Keratinocyte (primary cell): ENCODE measurements around the gene TRPV5. TPM values are rescaled to one million over a fixed set of nuclear protein-coding genes. Genes with fewer than 3 reads are reported as not detected.

Experiments used
- DNase-seq: peaks from one replicate; pipeline ENCODE4 v3.0.0-alpha.2; 2011; ENCODE audit warnings: low read depth, missing footprints, low spot score
- FAIRE-seq: peaks from 2 replicates; lab custom pipeline; 2011; peaks lifted over from hg19 to GRCh38; lab: Jason Lieb, UNC
- H2AFZ ChIP-seq: 2 replicates; pipeline ENCODE4 v1.6.0; 2012; ENCODE audit warnings: low read length, control low read depth, inconsistent platforms; ENCODE audit not compliant: control insufficient read depth
- H3K27ac ChIP-seq: 2 replicates; pipeline ENCODE4 v1.5.1; 2011; ENCODE audit warnings: low read length; ENCODE audit not compliant: control insufficient read depth, insufficient read depth
- H3K27me3 ChIP-seq: 3 replicates; pipeline ENCODE4 v1.6.0; 2011; ENCODE audit warnings: low read length; ENCODE audit not compliant: control insufficient read depth, insufficient read depth; ENCODE audit errors: extremely low read depth
- H3K36me3 ChIP-seq, 2 experiments: 2 replicates in 1 of 2; 3 replicates in 1 of 2; pipeline ENCODE4 v1.5.1; 2011; ENCODE audit warnings: low read length in 2 of 2, mild to moderate bottlenecking in 1 of 2; ENCODE audit not compliant: control insufficient read depth in 2 of 2, insufficient read depth in 2 of 2; ENCODE audit errors: extremely low read depth in 1 of 2
- H3K4me1 ChIP-seq: 3 replicates; pipeline ENCODE4 v1.5.1; 2011; ENCODE audit warnings: low read length; ENCODE audit not compliant: control insufficient read depth, insufficient read depth; ENCODE audit errors: extremely low read depth
- H3K4me2 ChIP-seq: 3 replicates; pipeline ENCODE4 v1.6.0; 2011; ENCODE audit warnings: low read depth, low read length; ENCODE audit not compliant: control insufficient read depth, insufficient read depth; ENCODE audit errors: extremely low read depth
- H3K4me3 ChIP-seq, 3 experiments: fragments of 200-600 bp in 1 of 3; sonication (generic) in 1 of 3; 2 replicates in 2 of 3; 3 replicates in 1 of 3; pipeline ENCODE4 v1.5.1; 2011 to 2016; ENCODE audit warnings: low read length in 3 of 3, mild to moderate bottlenecking in 3 of 3, control low read depth in 2 of 3, inconsistent platforms in 1 of 3, low read depth in 1 of 3, mixed read lengths in 1 of 3, mixed run types in 1 of 3, moderate library complexity in 1 of 3; ENCODE audit not compliant: control insufficient read depth in 2 of 3, insufficient read depth in 2 of 3; ENCODE audit errors: extremely low read depth in 1 of 3
- H3K79me2 ChIP-seq: 2 replicates; pipeline ENCODE4 v1.6.0; 2012; ENCODE audit warnings: low read length; ENCODE audit not compliant: control insufficient read depth, insufficient read depth
- H3K9ac ChIP-seq: 3 replicates; pipeline ENCODE4 v1.6.0; 2011; ENCODE audit warnings: low read length; ENCODE audit not compliant: control insufficient read depth, insufficient read depth; ENCODE audit errors: extremely low read depth
- H3K9me1 ChIP-seq: 3 replicates; pipeline ENCODE4 v1.6.0; 2011; ENCODE audit warnings: low read length; ENCODE audit not compliant: control insufficient read depth, insufficient read depth; ENCODE audit errors: extremely low read depth
- H3K9me3 ChIP-seq: 2 replicates; pipeline ENCODE4 v1.5.1; 2012; ENCODE audit warnings: low read depth, low read length; ENCODE audit not compliant: control insufficient read depth
- H4K20me1 ChIP-seq: 3 replicates; pipeline ENCODE4 v1.6.0; 2011; ENCODE audit warnings: low read length; ENCODE audit not compliant: control insufficient read depth, insufficient read depth; ENCODE audit errors: extremely low read depth
- CTCF ChIP-seq, 3 experiments: IDR thresholded peaks in 1 of 3; conservative IDR thresholded peaks in 1 of 3; optimal IDR thresholded peaks in 1 of 3; 2 replicates in 2 of 3; 3 replicates in 1 of 3; pipeline versions ENCODE3 to v1.5.1; 2011; ENCODE audit warnings: low read length in 3 of 3, mild to moderate bottlenecking in 3 of 3, moderate library complexity in 2 of 3, control low read depth in 1 of 3, inconsistent platforms in 1 of 3; ENCODE audit not compliant: insufficient read depth in 2 of 3; ENCODE audit errors: extremely low read depth in 1 of 3
- EZH2 ChIP-seq: IDR thresholded peaks from one replicate; pipeline ENCODE4 v1.6.1; 2012; ENCODE audit warnings: inconsistent platforms, mild to moderate bottlenecking, low read length, moderate library complexity
- dilution Hi-C: fragments of 300-500 bp; cut with MboI; formaldehyde crosslinking; loops from one replicate; pipeline ENCODE4 v1.7.0; 2020; ENCODE audit warnings: low sequenced_read_pairs; ENCODE audit not compliant: extremely low pct_ligation_motif_present
- polyA plus RNA-seq, 5 experiments: library from polyadenylated mRNA; depleted of rRNA in 3 of 5; stranded (reverse) in 3 of 5; stranded (forward) in 1 of 5; unstranded in 1 of 5; fragments of >200 nt; gene quantifications; 1 replicate in 1 of 5; 2 replicates in 3 of 5; 3 replicates in 1 of 5; pipeline versions ENCODE4 v1.2.1 to v1.2.3, GENCODE V29; 2011 to 2012; ENCODE audit warnings: missing spikeins in 2 of 5, low read depth in 1 of 5, low replicate concordance in 1 of 5

The TRPV5 gene
- polyA plus RNA-seq, 1 donor (not counting 4 experiments of a cell fraction or from before 2014, with no cell fraction given) = not detected

- Histone ChIP-seq H3K27ac (no peak overlapping the region), H3K9me3 (no peaks in the 10 kb centered on the region), H3K9ac (no peak overlapping the region), H4K20me1 (no peaks in the 10 kb centered on the region), H3K27me3 (no peaks in the 10 kb centered on the region), H3K4me3 (no peak overlapping the region), H3K79me2 (no peaks in the 10 kb centered on the region), H3K4me1 (no peaks in the 10 kb centered on the region), H3K36me3 (no peaks in the 10 kb centered on the region), H3K9me1 (no peaks in the 10 kb centered on the region), H3K4me2 (no peak overlapping the region), H2AFZ (no peak overlapping the region)
- FAIRE-seq (no peak), DNase-seq (no peak)
- TF ChIP-seq EZH2 (no peak), CTCF (optimal IDR thresholded peaks at IDR 0.05 in 1 of 3, IDR thresholded peaks at IDR 0.05 in 1 of 3, conservative IDR thresholded peaks at IDR 0.05 in 1 of 3; ENCODE audit: extremely low read depth in 1 of 3, insufficient read depth in 2 of 3, low read length in 3 of 3) (no peak)
- dilution Hi-C loops = no loop called here
These were observed 20.0 kb downstream of the TRPV5 start for GRCh38 chr7:142913566-142913965.

- dilution Hi-C loops = no loop called here
- FAIRE-seq (no peak), DNase-seq (no peak)
- H3K79me2 ChIP-seq = no peaks in the 10 kb centered on the region
- no peak overlapping the region for H3K27ac ChIP-seq
- no peak overlapping the region for H2AFZ ChIP-seq
- no peaks in the 10 kb centered on the region for H3K27me3 ChIP-seq
- no peaks in the 10 kb centered on the region for H3K36me3 ChIP-seq
- H3K9me3 ChIP-seq = no peaks in the 10 kb centered on the region
- no peak overlapping the region for H3K4me3 ChIP-seq
- TF ChIP-seq EZH2 (no peak), CTCF (optimal IDR thresholded peaks at IDR 0.05 in 1 of 3, IDR thresholded peaks at IDR 0.05 in 1 of 3, conservative IDR thresholded peaks at IDR 0.05 in 1 of 3; ENCODE audit: extremely low read depth in 1 of 3, insufficient read depth in 2 of 3, low read length in 3 of 3) (no peak)
- H3K4me2 ChIP-seq = no peak overlapping the region
- H4K20me1 ChIP-seq = no peaks in the 10 kb centered on the region
- H3K9ac ChIP-seq = no peak overlapping the region
- no peaks in the 10 kb centered on the region for H3K9me1 ChIP-seq
- H3K4me1 ChIP-seq = no peaks in the 10 kb centered on the region
These were observed 20.5 kb downstream of the TRPV5 start for GRCh38 chr7:142913051-142913450.
